Ovary (tissue), 3 donors: Measurements from ENCODE around the gene MEIS1.

Experiments used
- CTCF ChIP-seq, 3 donors: fragments of 450-650 bp in 2 of 3; fragments of 200-600 bp in 1 of 3; IDR thresholded peaks; one replicate each; pipeline versions ENCODE4 v1.5.1 to v1.8.0; 2016 to 2022; ENCODE audit warnings: antibody characterized with exemption in 3 of 3, mild to moderate bottlenecking in 1 of 3
- EP300 ChIP-seq: sonication (generic); formaldehyde crosslinking; IDR thresholded peaks from one replicate; pipeline ENCODE4 v1.6.1; 2017; ENCODE audit warnings: antibody characterized with exemption
- donor health status: DM: no; HTN: no; CAD: no.

- TF ChIP-seq CTCF (IDR thresholded peaks at IDR 0.05) (no peak), EP300 (no peak)
Observed at GRCh38 chr2:66538291-66538690, 103.4 kb downstream of the MEIS1 start.
